HCT116 (cell line): ENCODE measurements around the gene TMPRSS11A. TPM values are rescaled to one million over a fixed set of nuclear protein-coding genes. Genes with fewer than 3 reads are reported as not detected.
A peak's percentile ranks its signal among the peaks of the same experiment; 100 is the strongest.

Experiments used
- ATAC-seq: fragments of 200-7000 bp; cut with Tn5 transposase; 2 replicates; pipeline ENCODE4 v1.9.1; 2020; ENCODE audit warnings: mild to moderate bottlenecking, moderate library complexity
- BruUV-seq: library from RNA; stranded (reverse); fragments of 400-500 nt; replicated peaks from 2 replicates; lab custom pipeline; 2021; lab: Mats Ljungman, UMichigan
- CTCF ChIA-PET: fragments of 300-600 bp; sonication (Branson Sonifier 250); formaldehyde crosslinking; loops from one replicate; lab custom pipeline; 2021; ENCODE audit warnings: antibody characterized with exemption; lab: Charles Lee
- POLR2A ChIA-PET: fragments of 300-600, 350-600 bp; sonication (Branson Sonifier 250); formaldehyde crosslinking; loops from one replicate; lab custom pipeline; 2021; ENCODE audit warnings: antibody characterized with exemption; lab: Charles Lee
- RAD21 ChIA-PET, 2 experiments: fragments of 300-600 bp; sonication (Branson Sonifier 250); formaldehyde crosslinking; loops; one replicate each; lab custom pipeline; 2023; ENCODE audit warnings: low total read pairs in 2 of 2; ENCODE audit not compliant: uncharacterized antibody in 2 of 2, unreplicated experiment in 2 of 2, low non-redundant PET in 1 of 2; lab: Charles Lee
- DNase-seq: peaks from one replicate; pipeline ENCODE4 v3.0.0-alpha.2; 2010; ENCODE audit warnings: low read depth, low spot score
- H2AFZ ChIP-seq: fragments of 200-600 bp; shearing (Covaris generic), sonication (generic); 2 replicates; pipeline ENCODE4 v1.6.1; 2017; ENCODE audit warnings: low read depth, mixed run types, mixed read lengths, antibody characterized with exemption, low read length; ENCODE audit not compliant: poor library complexity, severe bottlenecking
- H3K27ac ChIP-seq: 2 replicates; pipeline ENCODE4 v1.5.1; 2012; ENCODE audit warnings: low read depth, low read length
- H3K27me3 ChIP-seq: fragments of 200-600 bp; sonication (generic); 2 replicates; pipeline ENCODE4 v1.6.1; 2016; ENCODE audit warnings: mixed run types, low read length, mixed read lengths; ENCODE audit not compliant: insufficient read depth
- H3K36me3 ChIP-seq, 2 experiments: fragments of 200-500 bp in 1 of 2; fragments of 200-600 bp in 1 of 2; sonication (Bioruptor generic) in 1 of 2; sonication (generic) in 1 of 2; 2 replicates each; pipeline versions ENCODE4 v1.5.1 to v1.6.1; 2014 to 2016; ENCODE audit warnings: low read length in 2 of 2, inconsistent platforms in 1 of 2, mixed read lengths in 1 of 2, mixed run types in 1 of 2; ENCODE audit not compliant: insufficient read depth in 2 of 2, control insufficient read depth in 1 of 2
- H3K4me1 ChIP-seq, 2 experiments: fragments of 200-600 bp in 1 of 2; sonication (generic) in 1 of 2; 2 replicates each; pipeline versions ENCODE4 v1.5.1 to v1.6.1; 2012 to 2017; ENCODE audit warnings: low read length in 2 of 2, inconsistent platforms in 1 of 2, mild to moderate bottlenecking in 1 of 2, mixed read lengths in 1 of 2, mixed run types in 1 of 2, moderate library complexity in 1 of 2; ENCODE audit not compliant: insufficient read depth in 2 of 2, control insufficient read depth in 1 of 2
- H3K4me2 ChIP-seq: fragments of 200-600 bp; sonication (generic); 2 replicates; pipeline ENCODE4 v1.6.1; 2017; ENCODE audit warnings: mixed run types, low read length, mixed read lengths
- H3K4me3 ChIP-seq, 2 experiments: fragments of 200-600 bp in 1 of 2; sonication (generic) in 1 of 2; replicated peaks in 1 of 2; 2 replicates each; pipeline ENCODE4 v1.5.1; 2011 to 2016; ENCODE audit warnings: low read length in 2 of 2, control low read depth in 1 of 2, low read depth in 1 of 2, mild to moderate bottlenecking in 1 of 2, mixed read lengths in 1 of 2, mixed run types in 1 of 2
- H3K79me2 ChIP-seq: fragments of 200-600 bp; sonication (generic); 2 replicates; pipeline ENCODE4 v1.6.1; 2017; ENCODE audit warnings: mild to moderate bottlenecking, mixed run types, low read length, moderate library complexity, mixed read lengths; ENCODE audit not compliant: insufficient read depth
- H3K9ac ChIP-seq: fragments of 200-600 bp; sonication (generic); 2 replicates; pipeline ENCODE4 v1.6.1; 2016; ENCODE audit warnings: low read length, mixed read lengths
- H3K9me2 ChIP-seq: fragments of 200-600 bp; sonication (generic), shearing (Covaris generic); 2 replicates; pipeline ENCODE4 v1.6.1; 2017; ENCODE audit warnings: mixed run types, mild to moderate bottlenecking, moderate library complexity; ENCODE audit not compliant: insufficient read depth
- H3K9me3 ChIP-seq, 2 experiments: fragments of 200-500 bp in 1 of 2; fragments of 200-600 bp in 1 of 2; sonication (Bioruptor generic) in 1 of 2; sonication (generic) in 1 of 2; 2 replicates each; pipeline ENCODE4 v1.6.1; 2014 to 2017; ENCODE audit warnings: low read length in 2 of 2, mixed read lengths in 2 of 2, inconsistent platforms in 1 of 2, low read depth in 1 of 2, mild to moderate bottlenecking in 1 of 2, mixed run types in 1 of 2, moderate library complexity in 1 of 2; ENCODE audit not compliant: control insufficient read depth in 1 of 2, insufficient read depth in 1 of 2
- H4K20me1 ChIP-seq: fragments of 200-600 bp; sonication (generic), shearing (Covaris generic); 2 replicates; pipeline ENCODE4 v1.6.1; 2017; ENCODE audit warnings: mixed run types, mild to moderate bottlenecking, moderate library complexity; ENCODE audit not compliant: insufficient read depth
- CBX3 ChIP-seq: IDR thresholded peaks from 2 replicates; pipeline ENCODE4 v1.6.1; 2012; ENCODE audit warnings: low read depth
- EGR1 ChIP-seq: IDR thresholded peaks from 2 replicates; pipeline ENCODE4 v1.6.1; 2012; ENCODE audit warnings: low read depth
- EZH2phosphoT487 ChIP-seq: fragments of 200-600 bp; IDR thresholded peaks from 2 replicates; pipeline ENCODE4 v1.6.1; 2018; ENCODE audit warnings: antibody characterized with exemption, borderline replicate concordance
- MAX ChIP-seq: IDR thresholded peaks from 2 replicates; pipeline ENCODE4 v1.6.1; 2012
- POLR2AphosphoS5 ChIP-seq: IDR thresholded peaks from 2 replicates; pipeline ENCODE4 v1.6.1; 2011; ENCODE audit warnings: mild to moderate bottlenecking, low read depth, low read length, moderate library complexity
- RAD21 ChIP-seq: IDR thresholded peaks from 2 replicates; pipeline ENCODE4 v1.6.1; 2012; ENCODE audit warnings: low read depth, mild to moderate bottlenecking
- SP1 ChIP-seq: IDR thresholded peaks from 2 replicates; pipeline ENCODE4 v1.6.1; 2012; ENCODE audit warnings: low read depth
- ZBTB33 ChIP-seq: IDR thresholded peaks from 2 replicates; pipeline ENCODE4 v1.6.1; 2011; ENCODE audit warnings: mild to moderate bottlenecking, low read length, moderate library complexity; ENCODE audit not compliant: insufficient replicate concordance; ENCODE audit errors: extremely low read depth
- ZFX ChIP-seq: fragments of 450-650 bp; IDR thresholded peaks from 2 replicates; pipeline ENCODE4 v1.6.1; 2017
- ZNF274 ChIP-seq: fragments of 200-500 bp; sonication (Bioruptor generic); IDR thresholded peaks from 2 replicates; pipeline ENCODE4 v1.6.1; 2014; ENCODE audit warnings: mild to moderate bottlenecking, low read depth, low read length, inconsistent platforms
- intact Hi-C: fragments of 100-400 bp; cut with micrococcal nuclease; formaldehyde crosslinking; loops from 2 replicates; pipeline ENCODE4 v1.10.0; 2022
- total RNA-seq: library from RNA; stranded (reverse); gene quantifications from one replicate; pipeline ENCODE4 v1.2.1, GENCODE V29; 2021; ENCODE audit not compliant: unreplicated experiment
- TF ChIP-seq, protein P1 (sequence below), 3 experiments: fragments of 200-600 bp in 1 of 3; sonication (generic) in 1 of 3; IDR thresholded peaks in 2 of 3; conservative IDR thresholded peaks in 1 of 3; 2 replicates each; pipeline ENCODE4 v1.5.1; 2012 to 2017; ENCODE audit warnings: low read depth in 2 of 3, low read length in 2 of 3, antibody characterized with exemption in 1 of 3, borderline replicate concordance in 1 of 3, control low read depth in 1 of 3, mild to moderate bottlenecking in 1 of 3, mixed read lengths in 1 of 3, mixed run types in 1 of 3, moderate library complexity in 1 of 3; ENCODE audit not compliant: insufficient read depth in 1 of 3

The TMPRSS11A gene
- total RNA-seq, 1 experiment from 2014 or later: not detected

GRCh38 chr4:67988991-67989390 lies 25.7 kb upstream of the TMPRSS11A start:
- no TSS peak for BruUV-seq
- Histone ChIP-seq H3K79me2 (no peaks in the 10 kb centered on the region), H3K9me2 (no peaks in the 10 kb centered on the region), H3K4me3 (no peak overlapping the region), H3K9me3 (no peaks in the 10 kb centered on the region), H3K36me3 (no peaks in the 10 kb centered on the region), H3K27me3 (no peaks in the 10 kb centered on the region), H3K27ac (no peak overlapping the region), H2AFZ (no peak overlapping the region), H3K9ac (no peak overlapping the region), H3K4me2 (no peak overlapping the region), H3K4me1 (no peaks in the 10 kb centered on the region), H4K20me1 (no peaks in the 10 kb centered on the region)
- POLR2A ChIA-PET: no interaction called here
- RAD21 ChIA-PET: no interaction called here
- no peak for DNase-seq
- CTCF ChIA-PET: no interaction called here
- ATAC-seq: no peak
- TF ChIP-seq ZFX (no peak), EZH2phosphoT487 (no peak), SP1 (no peak), ZBTB33 (no peak)
- intact Hi-C loops: loop anchor here (1.0 to 2.0 kb wide), 2 partner anchors 70 to 186 kb away; no protein-coding TSS in a partner anchor

GRCh38 chr4:67983333-67983732 lies 20.0 kb upstream of the TMPRSS11A start:
- H3K27ac ChIP-seq: no peak overlapping the region
- no peaks in the 10 kb centered on the region for H3K9me2 ChIP-seq
- CTCF ChIA-PET: no interaction called here
- peak; percentile 60 for ATAC-seq
- no TSS peak for BruUV-seq
- H3K4me1 ChIP-seq: peaks cover 0 to 6% of the 10 kb centered on the region in 2 experiments; a peak in 2 of 4 replicates
- DNase-seq: no peak
- no peaks in the 10 kb centered on the region for H4K20me1 ChIP-seq
- RAD21 ChIA-PET: no interaction called here
- H3K9ac ChIP-seq: no peak overlapping the region
- no peak overlapping the region for H3K4me2 ChIP-seq
- POLR2A ChIA-PET: no interaction called here
- H3K9me3 ChIP-seq: no peaks in the 10 kb centered on the region
- H3K79me2 ChIP-seq: no peaks in the 10 kb centered on the region
- no peak overlapping the region for H2AFZ ChIP-seq
- H3K4me3 ChIP-seq: no peak overlapping the region
- no peaks in the 10 kb centered on the region for H3K27me3 ChIP-seq
- intact Hi-C loops: no loop called here
- H3K36me3 ChIP-seq: no peaks in the 10 kb centered on the region
- TF ChIP-seq EGR1: no peak
- no peak for TF ChIP-seq ZFX
- TF ChIP-seq MAX: no peak
- no peak for TF ChIP-seq RAD21
- TF ChIP-seq EZH2phosphoT487: no peak
- TF ChIP-seq, protein P1, sequence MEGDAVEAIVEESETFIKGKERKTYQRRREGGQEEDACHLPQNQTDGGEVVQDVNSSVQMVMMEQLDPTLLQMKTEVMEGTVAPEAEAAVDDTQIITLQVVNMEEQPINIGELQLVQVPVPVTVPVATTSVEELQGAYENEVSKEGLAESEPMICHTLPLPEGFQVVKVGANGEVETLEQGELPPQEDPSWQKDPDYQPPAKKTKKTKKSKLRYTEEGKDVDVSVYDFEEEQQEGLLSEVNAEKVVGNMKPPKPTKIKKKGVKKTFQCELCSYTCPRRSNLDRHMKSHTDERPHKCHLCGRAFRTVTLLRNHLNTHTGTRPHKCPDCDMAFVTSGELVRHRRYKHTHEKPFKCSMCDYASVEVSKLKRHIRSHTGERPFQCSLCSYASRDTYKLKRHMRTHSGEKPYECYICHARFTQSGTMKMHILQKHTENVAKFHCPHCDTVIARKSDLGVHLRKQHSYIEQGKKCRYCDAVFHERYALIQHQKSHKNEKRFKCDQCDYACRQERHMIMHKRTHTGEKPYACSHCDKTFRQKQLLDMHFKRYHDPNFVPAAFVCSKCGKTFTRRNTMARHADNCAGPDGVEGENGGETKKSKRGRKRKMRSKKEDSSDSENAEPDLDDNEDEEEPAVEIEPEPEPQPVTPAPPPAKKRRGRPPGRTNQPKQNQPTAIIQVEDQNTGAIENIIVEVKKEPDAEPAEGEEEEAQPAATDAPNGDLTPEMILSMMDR (IDR thresholded peaks at IDR 0.05 in 2 of 3, conservative IDR thresholded peaks at IDR 0.05 in 1 of 3; ENCODE audit: borderline replicate concordance in 1 of 3, insufficient read depth in 1 of 3, low read depth in 2 of 3, low read length in 2 of 3): no peak
- no peak for TF ChIP-seq ZBTB33
- TF ChIP-seq CBX3: no peak
- no peak for TF ChIP-seq ZNF274
- no peak for TF ChIP-seq POLR2AphosphoS5
